GM12892 (cell line): ENCODE measurements around the gene RRAS2.

Experiments
- POLR2A ChIP-seq: IDR thresholded peaks from 2 replicates; pipeline ENCODE4 v1.6.1; 2011; ENCODE audit warnings: low read depth, low read length, control low read depth
- POLR2AphosphoS5 ChIP-seq: IDR thresholded peaks from 2 replicates; pipeline ENCODE4 v1.6.1; 2011; ENCODE audit warnings: low read depth, low read length, control low read depth

- TF ChIP-seq POLR2A (no peak), POLR2AphosphoS5 (no peak)
Measured at GRCh38 chr11:14347991-14348390, 11.0 kb downstream of the RRAS2 start.
